ENCODE data around the gene FAAH.

DNA sequence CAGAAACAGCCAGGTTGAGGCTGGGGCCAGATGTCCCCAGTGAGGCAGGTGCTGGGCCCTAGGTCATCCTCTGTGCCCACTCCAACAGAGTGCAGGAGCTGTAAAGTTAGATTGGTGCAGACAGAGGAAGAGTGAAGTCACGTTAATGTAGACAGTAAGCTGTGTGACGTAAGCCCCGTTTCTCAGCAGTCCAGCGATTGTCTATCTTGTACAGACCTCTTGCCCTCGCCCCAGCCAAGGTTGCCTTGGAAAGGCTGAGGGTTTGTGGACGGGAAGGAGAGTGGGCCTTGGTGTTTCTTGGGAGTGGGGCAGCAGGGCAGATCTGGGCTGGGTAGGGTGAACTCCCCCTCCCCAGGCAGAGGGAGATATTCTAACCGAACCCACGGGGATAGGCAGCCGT, 13.5 kb downstream of the FAAH start:
- no peak for TF ChIP-seq POLR2AphosphoS5 (IDR thresholded peaks at IDR 0.05; ENCODE audit: low read depth)
- TF ChIP-seq, protein P1, sequence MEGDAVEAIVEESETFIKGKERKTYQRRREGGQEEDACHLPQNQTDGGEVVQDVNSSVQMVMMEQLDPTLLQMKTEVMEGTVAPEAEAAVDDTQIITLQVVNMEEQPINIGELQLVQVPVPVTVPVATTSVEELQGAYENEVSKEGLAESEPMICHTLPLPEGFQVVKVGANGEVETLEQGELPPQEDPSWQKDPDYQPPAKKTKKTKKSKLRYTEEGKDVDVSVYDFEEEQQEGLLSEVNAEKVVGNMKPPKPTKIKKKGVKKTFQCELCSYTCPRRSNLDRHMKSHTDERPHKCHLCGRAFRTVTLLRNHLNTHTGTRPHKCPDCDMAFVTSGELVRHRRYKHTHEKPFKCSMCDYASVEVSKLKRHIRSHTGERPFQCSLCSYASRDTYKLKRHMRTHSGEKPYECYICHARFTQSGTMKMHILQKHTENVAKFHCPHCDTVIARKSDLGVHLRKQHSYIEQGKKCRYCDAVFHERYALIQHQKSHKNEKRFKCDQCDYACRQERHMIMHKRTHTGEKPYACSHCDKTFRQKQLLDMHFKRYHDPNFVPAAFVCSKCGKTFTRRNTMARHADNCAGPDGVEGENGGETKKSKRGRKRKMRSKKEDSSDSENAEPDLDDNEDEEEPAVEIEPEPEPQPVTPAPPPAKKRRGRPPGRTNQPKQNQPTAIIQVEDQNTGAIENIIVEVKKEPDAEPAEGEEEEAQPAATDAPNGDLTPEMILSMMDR (IDR thresholded peaks at IDR 0.05; ENCODE audit: insufficient read depth, low read length): no peak
- no peak for TF ChIP-seq GABPA (IDR thresholded peaks at IDR 0.05; ENCODE audit: low read depth)
- TF ChIP-seq, protein P2, sequence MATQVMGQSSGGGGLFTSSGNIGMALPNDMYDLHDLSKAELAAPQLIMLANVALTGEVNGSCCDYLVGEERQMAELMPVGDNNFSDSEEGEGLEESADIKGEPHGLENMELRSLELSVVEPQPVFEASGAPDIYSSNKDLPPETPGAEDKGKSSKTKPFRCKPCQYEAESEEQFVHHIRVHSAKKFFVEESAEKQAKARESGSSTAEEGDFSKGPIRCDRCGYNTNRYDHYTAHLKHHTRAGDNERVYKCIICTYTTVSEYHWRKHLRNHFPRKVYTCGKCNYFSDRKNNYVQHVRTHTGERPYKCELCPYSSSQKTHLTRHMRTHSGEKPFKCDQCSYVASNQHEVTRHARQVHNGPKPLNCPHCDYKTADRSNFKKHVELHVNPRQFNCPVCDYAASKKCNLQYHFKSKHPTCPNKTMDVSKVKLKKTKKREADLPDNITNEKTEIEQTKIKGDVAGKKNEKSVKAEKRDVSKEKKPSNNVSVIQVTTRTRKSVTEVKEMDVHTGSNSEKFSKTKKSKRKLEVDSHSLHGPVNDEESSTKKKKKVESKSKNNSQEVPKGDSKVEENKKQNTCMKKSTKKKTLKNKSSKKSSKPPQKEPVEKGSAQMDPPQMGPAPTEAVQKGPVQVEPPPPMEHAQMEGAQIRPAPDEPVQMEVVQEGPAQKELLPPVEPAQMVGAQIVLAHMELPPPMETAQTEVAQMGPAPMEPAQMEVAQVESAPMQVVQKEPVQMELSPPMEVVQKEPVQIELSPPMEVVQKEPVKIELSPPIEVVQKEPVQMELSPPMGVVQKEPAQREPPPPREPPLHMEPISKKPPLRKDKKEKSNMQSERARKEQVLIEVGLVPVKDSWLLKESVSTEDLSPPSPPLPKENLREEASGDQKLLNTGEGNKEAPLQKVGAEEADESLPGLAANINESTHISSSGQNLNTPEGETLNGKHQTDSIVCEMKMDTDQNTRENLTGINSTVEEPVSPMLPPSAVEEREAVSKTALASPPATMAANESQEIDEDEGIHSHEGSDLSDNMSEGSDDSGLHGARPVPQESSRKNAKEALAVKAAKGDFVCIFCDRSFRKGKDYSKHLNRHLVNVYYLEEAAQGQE (IDR thresholded peaks at IDR 0.05; ENCODE audit: insufficient replicate concordance, low read depth): no peak

Data from HL-60 (cell line).